Caki2 (cell line): ENCODE measurements around the gene SBNO2. TPM values are rescaled to one million over a fixed set of nuclear protein-coding genes. Genes with fewer than 3 reads are reported as not detected.
"Not testable (repeated sequence)": the region's sequence is repeated elsewhere in the genome, so short reads cannot be mapped to it uniquely, and the experiment has no call there.

ENCODE experiments used
- DNase-seq: peaks from one replicate; pipeline ENCODE4 v3.0.0-alpha.2; 2015; ENCODE audit warnings: low read depth
- in situ Hi-C: cut with HindIII; loops from 2 replicates; pipeline ENCODE4 v1.10.0; 2016; ENCODE audit warnings: low sequenced_read_pairs, low pct_unique_long_range_greater_than_20kb, mixed read lengths
- total RNA-seq: library from RNA; depleted of rRNA; stranded (reverse); fragments of >200 nt; shearing (Covaris generic); gene quantifications from 2 replicates; pipeline ENCODE4 v1.2.3, GENCODE V29; 2014; ENCODE audit warnings: low replicate concordance

Gene SBNO2
- total RNA-seq, 1 experiment from 2014 or later = 23.7 TPM

- no peak for DNase-seq
- in situ Hi-C loops = no loop called here
Measured at GRCh38 chr19:1130771-1131717, 43.0 kb downstream of the SBNO2 start.

DNA sequence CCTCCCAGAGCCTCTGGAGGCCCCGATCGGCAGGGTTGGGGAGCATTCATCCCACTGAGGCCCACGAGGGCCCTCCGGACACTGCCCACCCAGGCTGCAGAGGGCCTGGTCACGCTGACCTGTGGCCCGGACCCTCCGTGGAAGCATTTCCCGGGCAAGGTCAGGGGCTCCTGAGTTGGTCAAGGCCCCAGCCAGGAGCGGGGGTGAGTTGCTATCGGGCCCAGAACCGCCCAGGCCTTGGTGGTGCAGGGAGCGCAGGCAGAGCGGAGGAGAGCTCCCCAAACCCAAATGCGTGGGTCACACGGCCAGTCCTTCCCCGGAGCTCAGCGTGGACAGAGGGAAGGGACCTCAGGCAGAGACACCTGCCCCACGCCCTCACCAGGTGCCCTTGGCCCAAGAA is 44.5 kb downstream of the SBNO2 start:
- in situ Hi-C loops = no loop called here
- no peak for DNase-seq

GRCh38 chr19:1129084-1129483 is 45.0 kb downstream of the SBNO2 start:
- DNase-seq, in situ Hi-C loops: not testable (repeated sequence)

DNA sequence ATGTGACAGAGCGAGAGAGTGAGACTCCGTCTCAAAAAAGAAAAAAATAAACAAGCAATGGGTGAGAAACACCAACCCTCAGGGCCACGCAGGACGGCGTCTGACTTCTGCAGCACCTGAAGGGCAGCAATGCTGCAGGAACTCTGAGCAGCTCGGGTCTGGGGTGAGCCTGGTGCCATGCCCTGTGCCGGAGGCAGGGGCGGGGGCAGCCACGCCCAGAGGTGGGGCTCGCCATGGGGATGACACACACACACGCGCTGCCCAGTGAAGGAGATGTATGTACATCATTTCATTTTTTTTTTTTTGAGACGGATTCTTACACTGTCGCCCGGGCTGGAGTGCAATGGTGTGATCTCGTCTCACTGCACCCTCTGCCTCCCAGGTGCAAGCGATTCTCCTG is 46.0 kb downstream of the SBNO2 start:
- in situ Hi-C loops = no loop called here
- no peak for DNase-seq

DNA sequence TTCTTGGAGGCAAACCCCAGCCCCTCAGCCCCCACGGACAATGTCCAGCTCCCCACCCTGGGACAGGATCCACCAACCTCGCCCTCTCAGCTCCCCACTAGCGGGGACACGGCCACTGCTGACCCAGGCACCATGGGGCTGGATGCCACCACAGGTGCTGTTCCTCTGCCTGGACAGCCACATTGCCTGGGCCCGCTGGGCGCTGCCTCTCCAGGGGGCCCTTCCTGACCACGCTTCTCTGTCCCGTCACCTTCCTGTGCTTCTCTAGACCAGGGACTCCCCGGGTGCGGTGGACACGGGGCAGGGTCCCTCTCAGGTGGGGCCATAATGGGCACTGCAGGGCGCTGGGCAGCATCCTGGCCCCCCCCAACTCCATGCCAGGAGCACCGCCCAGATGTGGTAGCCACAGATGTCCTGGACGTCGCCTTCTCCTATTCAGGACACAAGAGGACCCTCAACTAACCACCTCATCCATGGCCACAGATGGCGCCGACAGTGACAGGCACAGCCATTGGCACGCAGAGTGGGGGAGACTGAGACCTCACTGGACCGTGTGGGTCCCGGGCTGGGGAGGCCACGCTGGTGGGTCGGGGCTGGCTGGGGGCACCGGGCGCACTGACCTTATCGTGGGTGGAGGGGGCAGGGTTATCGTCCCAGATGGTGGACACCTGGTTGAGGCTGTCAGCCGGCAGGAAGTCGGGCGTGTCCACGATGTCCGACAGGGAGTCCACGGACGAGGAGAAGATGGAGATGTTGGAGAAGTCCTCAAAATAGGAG is 46.9 kb downstream of the SBNO2 start:
- in situ Hi-C loops = no loop called here
- DNase-seq = no peak

DNA sequence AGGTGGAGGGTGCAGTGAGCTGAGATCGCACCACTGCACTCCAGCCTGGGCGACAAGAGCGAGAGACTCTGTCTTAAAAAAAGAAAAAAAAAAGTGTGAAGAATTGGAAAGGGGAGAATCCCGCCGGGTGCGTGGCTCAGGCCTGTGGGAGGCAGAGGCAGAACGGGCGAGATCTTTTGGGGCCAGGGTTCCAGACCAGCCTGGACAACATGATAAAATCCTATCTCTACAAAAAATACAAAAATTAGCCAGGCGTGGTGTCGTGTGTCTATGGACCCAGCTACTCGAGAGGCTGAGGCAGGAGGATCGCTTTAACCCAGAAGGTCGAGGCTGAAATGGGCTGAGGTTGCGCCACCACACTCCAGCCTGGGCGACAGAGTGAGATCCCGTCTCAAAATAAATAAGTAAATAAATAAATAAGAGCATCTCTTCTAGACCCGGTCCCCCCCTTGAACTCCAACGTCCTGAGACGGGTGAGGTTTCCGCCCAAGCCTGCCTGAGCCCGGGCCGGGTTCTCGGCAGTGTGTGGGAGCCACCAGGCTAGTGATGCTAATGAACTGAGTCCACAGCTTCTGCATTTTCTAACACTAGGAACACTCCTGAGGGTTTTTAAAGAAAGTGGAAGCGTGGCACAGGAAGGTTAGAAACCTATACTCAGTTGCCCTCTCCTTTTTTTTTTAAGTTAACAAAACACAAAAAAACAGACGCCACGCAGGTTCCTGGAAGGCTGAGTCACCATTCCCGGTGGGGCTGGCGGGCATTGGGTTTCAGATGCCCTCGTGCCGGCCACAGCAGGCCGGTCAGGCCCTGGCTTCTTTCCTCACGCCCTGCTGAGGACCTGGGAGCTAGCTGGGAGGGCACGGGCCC is 48.2 kb downstream of the SBNO2 start:
- in situ Hi-C loops = no loop called here
- no peak for DNase-seq

- DNase-seq = no peak
- in situ Hi-C loops = no loop called here
Measured at GRCh38 chr19:1123885-1124677, 50.0 kb downstream of the SBNO2 start.

DNA sequence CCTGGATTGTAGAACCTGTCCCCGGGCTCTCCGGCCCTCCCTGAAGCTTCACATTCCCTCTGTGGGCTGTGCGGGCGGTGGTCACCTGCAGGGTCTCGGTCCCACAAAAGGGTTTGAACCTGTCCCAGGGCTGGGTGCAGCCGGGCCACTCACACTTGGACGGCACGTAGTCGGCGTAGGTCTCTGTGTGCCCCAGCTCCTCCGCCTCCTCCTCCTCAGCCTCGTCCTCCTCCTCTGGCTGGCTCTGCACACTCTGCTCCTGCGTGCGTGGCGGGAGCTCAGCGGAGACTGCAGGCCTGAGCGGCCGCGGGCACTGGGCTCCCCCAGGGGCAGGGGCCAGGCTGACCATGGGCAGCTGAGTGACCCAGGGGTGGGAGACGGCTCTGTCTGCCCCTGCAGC is 50.7 kb downstream of the SBNO2 start:
- in situ Hi-C loops = no loop called here
- no peak for DNase-seq

DNA sequence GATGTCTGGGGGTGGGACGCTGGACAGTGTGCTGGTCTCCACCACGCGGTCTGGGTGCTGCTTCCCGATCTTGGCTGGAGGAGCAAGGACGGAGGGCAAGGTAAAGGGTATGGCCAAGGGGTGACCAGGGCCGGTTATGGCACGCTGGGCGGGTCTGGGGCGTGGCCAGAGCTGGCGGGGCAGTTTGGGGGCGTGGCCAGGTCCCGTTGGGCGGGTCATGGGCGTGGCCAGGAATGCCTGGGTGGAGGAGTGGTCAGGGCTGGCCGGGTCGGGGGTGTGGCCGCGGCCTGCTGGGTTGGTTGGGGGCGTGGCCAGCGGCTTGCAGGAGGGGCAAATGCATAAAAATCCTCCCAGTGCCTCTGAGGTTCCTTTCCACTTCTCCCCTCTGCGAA is 51.1 kb downstream of the SBNO2 start:
- in situ Hi-C loops = no loop called here
- DNase-seq = peak; percentile 56

GRCh38 chr19:1122021-1122971 is 51.8 kb downstream of the SBNO2 start:
- DNase-seq = no peak
- in situ Hi-C loops = no loop called here

DNA sequence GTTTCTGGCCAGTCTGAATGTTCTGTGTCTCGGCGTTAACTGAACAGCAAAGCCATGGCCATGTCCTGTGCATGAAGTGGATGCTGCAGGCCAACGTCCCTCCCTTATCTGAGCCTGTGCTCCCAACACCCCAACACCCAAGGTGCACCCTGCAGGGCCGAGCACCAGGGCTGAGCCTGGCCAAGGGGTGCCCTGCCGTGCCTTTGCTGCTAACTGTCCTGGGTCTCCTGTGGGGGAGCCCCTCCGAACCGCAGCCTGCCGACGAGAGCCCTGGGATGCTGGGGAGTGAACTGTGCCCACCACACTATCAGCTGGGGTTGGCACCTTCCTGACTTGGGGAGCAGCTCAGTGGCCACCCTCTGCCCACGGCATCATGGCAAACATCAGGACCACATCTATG is 52.7 kb downstream of the SBNO2 start:
- no peak for DNase-seq
- in situ Hi-C loops = no loop called here

DNA sequence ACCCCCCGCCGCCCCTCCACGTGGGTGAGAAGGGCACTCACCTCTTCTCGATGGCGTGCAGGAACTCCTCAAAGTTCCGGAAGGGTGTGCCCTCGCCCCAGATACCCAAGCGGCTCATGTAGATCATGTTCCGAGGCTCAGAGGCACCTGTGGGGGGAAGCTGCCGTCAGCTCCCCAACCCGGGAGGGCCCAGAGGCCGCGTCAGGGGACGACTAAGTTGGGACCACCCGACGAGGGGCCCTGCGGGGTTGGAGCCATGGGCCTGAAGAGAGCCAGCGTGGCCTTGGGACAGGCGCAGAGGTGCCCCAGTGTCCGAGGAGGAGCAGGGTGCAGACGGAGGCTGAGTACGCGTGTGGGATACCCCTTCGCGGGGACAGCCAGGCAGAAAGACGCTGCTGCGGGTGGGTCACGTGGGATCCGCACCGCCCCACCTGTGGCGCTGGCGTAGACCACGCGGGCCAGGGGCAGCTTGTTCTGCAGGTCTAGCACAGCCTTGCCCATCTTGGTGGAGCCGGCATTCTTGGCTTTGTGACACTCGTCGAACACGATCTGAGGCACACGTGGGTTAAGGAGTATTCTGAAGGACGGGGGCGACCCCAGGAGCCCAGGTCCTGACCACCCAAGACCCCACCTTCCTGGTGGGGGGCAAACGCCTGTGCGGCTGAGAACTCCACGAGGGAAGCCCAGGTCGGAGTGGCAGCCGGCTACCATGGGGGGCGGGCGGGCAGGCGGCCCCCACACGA is 54.4 kb downstream of the SBNO2 start:
- no peak for DNase-seq
- in situ Hi-C loops = no loop called here

- in situ Hi-C loops = no loop called here
- no peak for DNase-seq
Measured at GRCh38 chr19:1118999-1119398, 55.1 kb downstream of the SBNO2 start.

GRCh38 chr19:1117654-1118053 is 56.4 kb downstream of the SBNO2 start:
- in situ Hi-C loops = no loop called here

DNA sequence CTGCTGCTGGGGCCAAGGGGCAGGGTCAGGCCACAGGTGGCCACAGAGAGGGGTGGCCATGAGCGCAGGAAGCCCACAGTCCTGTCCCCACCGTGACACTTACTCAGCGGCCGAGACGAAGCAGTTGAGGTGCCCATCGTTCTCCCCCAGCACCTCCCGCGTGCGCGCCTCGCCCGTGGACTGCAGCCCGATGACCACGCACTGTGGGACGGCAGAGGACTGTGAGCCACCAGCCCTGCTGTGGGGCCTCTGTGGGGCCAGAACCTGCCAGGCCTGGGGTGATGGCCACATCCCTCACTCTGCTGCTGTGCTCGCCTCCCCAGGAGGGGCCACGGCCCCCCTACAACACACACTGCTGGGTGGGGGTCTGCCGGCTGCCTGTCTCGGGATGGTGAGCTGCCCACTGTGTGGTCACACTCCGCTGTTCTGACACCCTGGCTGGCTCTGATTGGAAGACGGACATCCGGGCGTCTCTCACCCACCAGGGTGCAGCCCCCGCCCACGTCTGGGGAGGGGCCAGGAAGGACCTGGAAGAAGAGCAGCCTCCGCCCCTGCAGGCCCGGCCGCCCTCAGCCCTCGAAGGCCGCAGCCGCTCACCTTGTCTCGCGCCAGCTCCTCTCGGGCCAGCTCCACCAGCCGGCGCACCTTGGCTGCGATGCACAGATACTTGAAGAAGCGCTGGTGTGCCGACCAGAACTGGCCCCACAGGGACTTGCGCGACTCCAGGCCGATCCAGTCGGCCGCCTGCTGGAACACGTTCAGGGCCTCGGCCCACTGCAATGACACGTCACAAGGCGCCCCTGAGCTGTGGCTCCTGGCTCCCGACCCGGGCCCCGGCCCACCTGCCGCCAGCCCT is 57.1 kb downstream of the SBNO2 start:
- DNase-seq = no peak
- in situ Hi-C loops = no loop called here

More at GRCh38 chr19:1117654-1118053, 56.4 kb downstream of the SBNO2 start:
- no peak for DNase-seq
